HCT116 (cell line): ENCODE results near the gene KXD1. TPM values are rescaled to one million over a fixed set of nuclear protein-coding genes. Genes with fewer than 3 reads are reported as not detected.

Experiments
- ATAC-seq: fragments of 200-7000 bp; cut with Tn5 transposase; 2 replicates; pipeline ENCODE4 v1.9.1; 2020; ENCODE audit warnings: mild to moderate bottlenecking, moderate library complexity
- BruUV-seq: library from RNA; stranded (reverse); fragments of 400-500 nt; replicated peaks from 2 replicates; lab custom pipeline; 2021; lab: Mats Ljungman, UMichigan
- CTCF ChIA-PET: fragments of 300-600 bp; sonication (Branson Sonifier 250); formaldehyde crosslinking; loops from one replicate; lab custom pipeline; 2021; ENCODE audit warnings: antibody characterized with exemption; lab: Charles Lee
- POLR2A ChIA-PET: fragments of 300-600, 350-600 bp; sonication (Branson Sonifier 250); formaldehyde crosslinking; loops from one replicate; lab custom pipeline; 2021; ENCODE audit warnings: antibody characterized with exemption; lab: Charles Lee
- RAD21 ChIA-PET, 2 experiments: fragments of 300-600 bp; sonication (Branson Sonifier 250); formaldehyde crosslinking; loops; one replicate each; lab custom pipeline; 2023; ENCODE audit warnings: low total read pairs in 2 of 2; ENCODE audit not compliant: uncharacterized antibody in 2 of 2, unreplicated experiment in 2 of 2, low non-redundant PET in 1 of 2; lab: Charles Lee
- DNase-seq: peaks from one replicate; pipeline ENCODE4 v3.0.0-alpha.2; 2010; ENCODE audit warnings: low read depth, low spot score
- H2AFZ ChIP-seq: fragments of 200-600 bp; shearing (Covaris generic), sonication (generic); 2 replicates; pipeline ENCODE4 v1.6.1; 2017; ENCODE audit warnings: low read depth, mixed run types, mixed read lengths, antibody characterized with exemption, low read length; ENCODE audit not compliant: poor library complexity, severe bottlenecking
- H3K27ac ChIP-seq: 2 replicates; pipeline ENCODE4 v1.5.1; 2012; ENCODE audit warnings: low read depth, low read length
- H3K27me3 ChIP-seq: fragments of 200-600 bp; sonication (generic); 2 replicates; pipeline ENCODE4 v1.6.1; 2016; ENCODE audit warnings: mixed run types, low read length, mixed read lengths; ENCODE audit not compliant: insufficient read depth
- H3K36me3 ChIP-seq, 2 experiments: fragments of 200-500 bp in 1 of 2; fragments of 200-600 bp in 1 of 2; sonication (Bioruptor generic) in 1 of 2; sonication (generic) in 1 of 2; 2 replicates each; pipeline versions ENCODE4 v1.5.1 to v1.6.1; 2014 to 2016; ENCODE audit warnings: low read length in 2 of 2, inconsistent platforms in 1 of 2, mixed read lengths in 1 of 2, mixed run types in 1 of 2; ENCODE audit not compliant: insufficient read depth in 2 of 2, control insufficient read depth in 1 of 2
- H3K4me1 ChIP-seq, 2 experiments: fragments of 200-600 bp in 1 of 2; sonication (generic) in 1 of 2; 2 replicates each; pipeline versions ENCODE4 v1.5.1 to v1.6.1; 2012 to 2017; ENCODE audit warnings: low read length in 2 of 2, inconsistent platforms in 1 of 2, mild to moderate bottlenecking in 1 of 2, mixed read lengths in 1 of 2, mixed run types in 1 of 2, moderate library complexity in 1 of 2; ENCODE audit not compliant: insufficient read depth in 2 of 2, control insufficient read depth in 1 of 2
- H3K4me2 ChIP-seq: fragments of 200-600 bp; sonication (generic); 2 replicates; pipeline ENCODE4 v1.6.1; 2017; ENCODE audit warnings: mixed run types, low read length, mixed read lengths
- H3K4me3 ChIP-seq, 2 experiments: fragments of 200-600 bp in 1 of 2; sonication (generic) in 1 of 2; replicated peaks in 1 of 2; 2 replicates each; pipeline ENCODE4 v1.5.1; 2011 to 2016; ENCODE audit warnings: low read length in 2 of 2, control low read depth in 1 of 2, low read depth in 1 of 2, mild to moderate bottlenecking in 1 of 2, mixed read lengths in 1 of 2, mixed run types in 1 of 2
- H3K79me2 ChIP-seq: fragments of 200-600 bp; sonication (generic); 2 replicates; pipeline ENCODE4 v1.6.1; 2017; ENCODE audit warnings: mild to moderate bottlenecking, mixed run types, low read length, moderate library complexity, mixed read lengths; ENCODE audit not compliant: insufficient read depth
- H3K9ac ChIP-seq: fragments of 200-600 bp; sonication (generic); 2 replicates; pipeline ENCODE4 v1.6.1; 2016; ENCODE audit warnings: low read length, mixed read lengths
- H3K9me2 ChIP-seq: fragments of 200-600 bp; sonication (generic), shearing (Covaris generic); 2 replicates; pipeline ENCODE4 v1.6.1; 2017; ENCODE audit warnings: mixed run types, mild to moderate bottlenecking, moderate library complexity; ENCODE audit not compliant: insufficient read depth
- H3K9me3 ChIP-seq, 2 experiments: fragments of 200-500 bp in 1 of 2; fragments of 200-600 bp in 1 of 2; sonication (Bioruptor generic) in 1 of 2; sonication (generic) in 1 of 2; 2 replicates each; pipeline ENCODE4 v1.6.1; 2014 to 2017; ENCODE audit warnings: low read length in 2 of 2, mixed read lengths in 2 of 2, inconsistent platforms in 1 of 2, low read depth in 1 of 2, mild to moderate bottlenecking in 1 of 2, mixed run types in 1 of 2, moderate library complexity in 1 of 2; ENCODE audit not compliant: control insufficient read depth in 1 of 2, insufficient read depth in 1 of 2
- H4K20me1 ChIP-seq: fragments of 200-600 bp; sonication (generic), shearing (Covaris generic); 2 replicates; pipeline ENCODE4 v1.6.1; 2017; ENCODE audit warnings: mixed run types, mild to moderate bottlenecking, moderate library complexity; ENCODE audit not compliant: insufficient read depth
- CBX3 ChIP-seq: IDR thresholded peaks from 2 replicates; pipeline ENCODE4 v1.6.1; 2012; ENCODE audit warnings: low read depth
- ELF1 ChIP-seq: IDR thresholded peaks from 2 replicates; pipeline ENCODE4 v1.6.1; 2012; ENCODE audit warnings: low read depth, borderline replicate concordance
- EZH2phosphoT487 ChIP-seq: fragments of 200-600 bp; IDR thresholded peaks from 2 replicates; pipeline ENCODE4 v1.6.1; 2018; ENCODE audit warnings: antibody characterized with exemption, borderline replicate concordance
- FOSL1 ChIP-seq: IDR thresholded peaks from 2 replicates; pipeline ENCODE4 v1.6.1; 2012; ENCODE audit warnings: low read depth
- JUND ChIP-seq: IDR thresholded peaks from 2 replicates; pipeline ENCODE4 v1.6.1; 2012
- POLR2A ChIP-seq: IDR thresholded peaks from 2 replicates; pipeline ENCODE4 v1.7.0; 2011; ENCODE audit warnings: borderline replicate concordance; ENCODE audit not compliant: insufficient read depth, insufficient read length; ENCODE audit errors: extremely low read depth
- RAD21 ChIP-seq: IDR thresholded peaks from 2 replicates; pipeline ENCODE4 v1.6.1; 2012; ENCODE audit warnings: low read depth, mild to moderate bottlenecking
- REST ChIP-seq: IDR thresholded peaks from 2 replicates; pipeline ENCODE4 v1.6.1; 2012; ENCODE audit warnings: low read depth
- SIN3A ChIP-seq: IDR thresholded peaks from 2 replicates; pipeline ENCODE4 v1.6.1; 2012; ENCODE audit warnings: low read depth
- SRF ChIP-seq: IDR thresholded peaks from 2 replicates; pipeline ENCODE4 v1.6.1; 2012; ENCODE audit warnings: low read depth
- TCF7L2 ChIP-seq: IDR thresholded peaks from 2 replicates; pipeline ENCODE4 v1.7.0; 2011; ENCODE audit warnings: borderline replicate concordance, inconsistent platforms; ENCODE audit not compliant: insufficient read depth, insufficient read length; ENCODE audit errors: extremely low read depth
- YY1 ChIP-seq: IDR thresholded peaks from 2 replicates; pipeline ENCODE4 v1.6.1; 2011; ENCODE audit warnings: low read length, low read depth, moderate library complexity, mild to moderate bottlenecking; ENCODE audit not compliant: insufficient replicate concordance; ENCODE audit errors: extremely low read depth
- ZFX ChIP-seq: fragments of 450-650 bp; IDR thresholded peaks from 2 replicates; pipeline ENCODE4 v1.6.1; 2017
- intact Hi-C: fragments of 100-400 bp; cut with micrococcal nuclease; formaldehyde crosslinking; loops from 2 replicates; pipeline ENCODE4 v1.10.0; 2022
- total RNA-seq: library from RNA; stranded (reverse); gene quantifications from one replicate; pipeline ENCODE4 v1.2.1, GENCODE V29; 2021; ENCODE audit not compliant: unreplicated experiment
- TF ChIP-seq, protein P1 (sequence below): IDR thresholded peaks from 2 replicates; pipeline ENCODE4 v1.6.1; 2012
- TF ChIP-seq, protein P2 (sequence below): IDR thresholded peaks from 2 replicates; pipeline ENCODE4 v1.6.1; 2012

KXD1 gene
- total RNA-seq, 1 experiment from 2014 or later, result 139 TPM

- TF ChIP-seq SIN3A (no peak), RAD21 (no peak), ELF1 (no peak), JUND (no peak), SRF (no peak), TCF7L2 (no peak), REST (no peak), EZH2phosphoT487 (no peak), POLR2A (no peak), ZFX (no peak), FOSL1 (no peak), YY1 (no peak), CBX3 (no peak)
- TF ChIP-seq, protein P1, sequence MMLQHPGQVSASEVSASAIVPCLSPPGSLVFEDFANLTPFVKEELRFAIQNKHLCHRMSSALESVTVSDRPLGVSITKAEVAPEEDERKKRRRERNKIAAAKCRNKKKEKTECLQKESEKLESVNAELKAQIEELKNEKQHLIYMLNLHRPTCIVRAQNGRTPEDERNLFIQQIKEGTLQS, result no peak
- TF ChIP-seq, protein P2, sequence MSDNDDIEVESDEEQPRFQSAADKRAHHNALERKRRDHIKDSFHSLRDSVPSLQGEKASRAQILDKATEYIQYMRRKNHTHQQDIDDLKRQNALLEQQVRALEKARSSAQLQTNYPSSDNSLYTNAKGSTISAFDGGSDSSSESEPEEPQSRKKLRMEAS, result no peak
- H4K20me1 ChIP-seq, result no peaks in the 10 kb centered on the region
- peaks cover 10 to 34% of the 10 kb centered on the region in 2 experiments for H3K4me1 ChIP-seq
- ChIA-PET POLR2A (interaction anchor here (1.2 kb wide), 1 partner anchor 24 kb away, joined by 6 read pairs; no protein-coding TSS in a partner anchor), CTCF (no interaction called here), RAD21 (no interaction called here)
- H3K4me3 ChIP-seq, result peak overlapping the region; percentile 42 to 59; a peak in 3 of 4 replicates
- no peak for DNase-seq
- no peak overlapping the region for H3K27ac ChIP-seq
- peak overlapping the region; percentile 76 for H3K4me2 ChIP-seq
- peaks cover 29% of the 10 kb centered on the region; the same call in 1 of the 2 replicates for H3K27me3 ChIP-seq
- no peaks in the 10 kb centered on the region for H3K79me2 ChIP-seq
- intact Hi-C loops, result no loop called here
- H3K9me2 ChIP-seq, result no peaks in the 10 kb centered on the region
- ATAC-seq, result no peak
- H3K9me3 ChIP-seq, result no peaks in the 10 kb centered on the region
- BruUV-seq, result no TSS peak
- H2AFZ ChIP-seq, result no peak overlapping the region
- no peaks in the 10 kb centered on the region for H3K36me3 ChIP-seq
- no peak overlapping the region for H3K9ac ChIP-seq
Measured at GRCh38 chr19:18613589-18614234, 56.0 kb downstream of the KXD1 start.
